Ramos (cell line): ENCODE data around the gene CYCS.

Source experiments
- in situ Hi-C: fragments of 300-500 bp; cut with MboI; formaldehyde crosslinking; loops from one replicate; pipeline ENCODE4 v1.14.3; 2022; ENCODE audit warnings: low sequenced_read_pairs; ENCODE audit not compliant: unreplicated experiment

CYCS gene

DNA sequence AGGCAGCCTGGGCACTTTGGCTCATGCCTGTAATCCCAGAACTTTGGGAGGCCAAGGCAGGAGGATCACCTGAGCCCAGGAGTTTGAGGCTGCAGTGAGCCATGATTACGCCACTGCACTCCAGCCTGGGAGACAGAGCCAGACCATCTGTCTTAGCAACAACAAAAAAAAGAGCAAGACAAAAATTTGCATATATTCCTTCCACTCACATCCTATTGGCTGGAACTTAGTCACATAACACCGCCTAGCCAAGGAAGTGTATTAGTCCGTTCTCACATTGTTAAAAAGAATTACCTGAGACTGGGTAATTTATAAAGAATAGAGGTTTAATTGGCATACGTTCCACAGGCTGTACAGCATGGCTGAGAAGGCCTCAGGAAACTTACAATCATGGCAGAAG lies 43.0 kb downstream of the CYCS start:
- in situ Hi-C loops: loop anchor here (25.0 kb wide), 1 partner anchor 795 kb away; the partner anchor contains the start of gene NPY

DNA sequence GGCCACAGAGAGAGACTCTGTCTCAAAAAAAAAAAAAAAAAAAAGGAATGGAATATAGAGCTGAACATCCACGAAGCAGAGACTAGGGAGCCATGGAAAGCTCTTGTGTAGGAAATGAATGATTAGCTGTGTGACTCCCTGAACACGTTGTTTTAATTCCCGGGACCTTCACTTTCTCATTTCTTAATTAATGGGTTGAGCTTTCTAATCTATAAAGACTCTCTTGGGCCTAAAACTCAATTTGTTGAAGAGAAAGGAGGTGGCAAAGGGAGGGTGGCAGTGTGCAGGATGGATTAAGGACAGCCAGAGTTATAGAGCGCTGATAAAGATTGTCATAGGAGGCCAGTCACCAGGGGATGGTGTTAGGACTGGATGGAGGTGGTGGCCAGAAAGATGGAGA lies 48.0 kb downstream of the CYCS start:
- in situ Hi-C loops: loop anchor here (25.0 kb wide), 1 partner anchor 790 kb away; the partner anchor contains the start of gene NPY

DNA sequence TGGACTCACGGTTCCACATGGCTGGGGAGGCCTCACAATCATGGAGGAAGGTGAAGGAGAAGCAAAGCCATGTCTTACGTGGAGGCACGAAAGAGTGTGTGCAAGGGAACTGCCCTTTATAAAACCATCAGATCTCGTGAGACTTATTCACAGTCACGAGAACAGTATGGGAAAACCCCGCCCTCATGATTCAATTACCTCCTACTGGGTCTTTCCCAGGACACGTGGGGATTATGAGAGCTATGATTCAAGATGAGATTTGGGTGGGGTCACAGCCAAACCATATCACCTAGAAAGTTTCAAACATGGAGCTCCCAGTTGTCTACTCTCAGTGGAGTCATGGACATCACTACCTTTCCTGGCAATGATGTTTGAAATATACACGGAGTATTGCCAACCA lies 49.6 kb downstream of the CYCS start:
- in situ Hi-C loops: loop anchor here (25.0 kb wide), 1 partner anchor 788 kb away; the partner anchor contains the start of gene NPY

DNA sequence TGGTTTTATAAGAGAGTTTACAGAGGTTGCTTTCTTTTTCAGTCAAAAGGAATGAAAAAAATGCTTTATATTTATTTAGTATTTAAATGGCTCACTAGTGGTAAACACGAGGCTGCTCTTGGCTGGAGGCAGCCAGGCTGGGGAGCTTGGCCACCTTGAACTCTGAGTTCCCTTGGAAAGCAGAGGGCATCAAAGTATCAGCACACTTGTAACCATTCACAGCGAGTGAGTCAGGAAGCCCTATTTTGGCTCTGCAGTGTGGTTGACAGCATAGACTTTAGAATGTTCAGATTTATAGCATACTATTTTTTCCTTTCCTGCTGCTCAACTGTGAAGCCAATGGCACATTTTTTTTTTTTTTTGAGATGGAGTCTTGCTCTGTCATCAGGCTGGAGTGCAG lies 51.6 kb downstream of the CYCS start:
- in situ Hi-C loops: no loop called here
